Measurements from ENCODE around the gene DNAJC5.

- TF ChIP-seq EZH2 (IDR thresholded peaks at IDR 0.05; ENCODE audit: borderline replicate concordance, low read length) (no peak), CTCF (conservative IDR thresholded peaks at IDR 0.05 in 1 of 2, IDR thresholded peaks at IDR 0.05 in 1 of 2; ENCODE audit: extremely low read depth in 1 of 2, insufficient read depth in 1 of 2, low read depth in 1 of 2, low read length in 2 of 2) (no peak)
These were observed 57.2 kb downstream of the DNAJC5 start for GRCh38 chr20:63952210-63952535.

All from mammary epithelial cell (primary cell).